HPDE6-E6E7 (cell line): ENCODE results near the gene ALLC.
"Not testable (repeated sequence)": the region's sequence is repeated elsewhere in the genome, so short reads cannot be mapped to it uniquely, and the experiment has no call there.

ENCODE experiments used
- DNase-seq: peaks from one replicate; pipeline ENCODE4 v3.0.0; 2011; ENCODE audit warnings: missing footprints; ENCODE audit errors: extremely low spot score

ALLC gene

GRCh38 chr2:3626118-3626811 is 31.7 kb upstream of the ALLC start:
- no peak for DNase-seq

DNA sequence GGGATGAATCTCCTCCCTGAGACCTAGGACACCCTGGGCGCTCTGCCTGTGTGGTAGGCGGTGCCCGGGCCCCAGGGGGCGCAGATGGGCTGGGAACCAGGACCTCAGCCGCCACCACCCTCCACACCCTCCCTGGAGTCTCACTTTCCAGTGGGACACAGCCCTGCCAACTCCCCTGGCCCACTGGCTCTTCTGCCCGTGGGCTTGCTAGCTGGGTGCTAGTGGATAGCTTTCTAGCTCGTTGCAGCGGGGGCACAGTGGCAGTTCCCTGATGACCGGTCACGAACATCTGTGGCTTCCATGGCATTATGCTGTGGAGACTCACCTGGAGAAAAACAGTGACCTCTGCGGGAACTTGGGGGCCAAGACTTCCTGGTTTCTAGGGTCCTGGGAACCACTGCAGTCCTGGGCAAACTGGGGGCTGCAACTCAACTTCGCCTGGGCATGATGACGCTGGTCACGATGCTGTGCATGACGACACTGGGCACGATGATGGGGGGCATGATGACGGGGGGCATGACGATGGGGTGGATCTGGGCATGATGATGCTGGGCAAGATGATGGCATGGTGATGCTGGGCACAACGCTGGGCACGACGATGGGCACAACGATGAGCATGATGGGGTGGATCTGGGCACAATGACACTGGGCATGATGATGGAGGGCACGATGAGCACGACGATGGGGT is 31.0 kb upstream of the ALLC start:
- no peak for DNase-seq

DNA sequence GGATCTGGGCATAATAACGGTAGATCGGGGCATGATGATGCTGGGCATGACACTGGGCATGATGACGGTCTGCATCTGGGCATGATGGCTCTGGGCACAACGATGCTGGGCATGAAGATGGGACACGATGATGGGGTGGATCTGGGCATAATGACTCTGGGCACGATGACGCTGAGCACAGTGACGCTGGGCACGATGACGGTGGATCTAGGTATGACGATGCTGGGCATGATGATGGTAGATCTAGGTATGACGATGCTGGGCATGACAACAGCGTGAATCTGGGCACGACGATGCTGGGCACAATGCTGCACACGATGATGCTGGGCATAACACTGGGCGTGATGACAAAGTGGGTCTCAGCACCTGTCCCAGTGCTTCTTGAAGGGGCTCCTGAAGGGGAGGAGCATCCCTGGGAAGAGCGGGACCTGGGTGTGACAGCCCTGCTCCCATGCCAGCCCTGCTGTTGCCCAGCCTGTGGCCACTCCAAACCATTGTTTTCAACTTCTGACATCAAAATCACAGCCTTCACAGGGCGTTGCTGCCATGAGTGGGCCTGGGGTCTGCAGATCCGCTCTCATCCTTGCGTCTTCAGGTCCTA is 30.4 kb upstream of the ALLC start:
- DNase-seq: no peak

- DNase-seq: no peak
Measured at GRCh38 chr2:3628241-3628679, 29.7 kb upstream of the ALLC start.

DNA sequence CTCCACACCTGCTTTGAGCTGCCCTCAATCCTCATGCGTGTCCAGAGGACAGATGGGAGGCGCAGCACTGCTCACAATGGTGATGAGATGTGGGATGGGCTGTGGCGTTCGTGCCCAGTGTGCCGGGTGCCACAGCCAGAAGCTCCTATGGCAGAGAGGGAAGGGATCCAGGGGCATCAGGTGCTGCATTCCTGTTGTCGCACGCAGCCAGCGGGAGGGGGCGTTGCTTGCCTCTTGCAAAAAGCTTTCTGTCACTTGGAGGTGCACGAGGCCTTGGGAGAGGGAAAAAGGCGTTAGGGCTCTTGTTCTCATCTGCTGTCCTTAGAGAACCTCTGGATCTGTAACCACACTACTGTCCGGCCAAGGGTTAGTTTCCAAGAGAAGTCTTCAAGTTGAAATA is 29.2 kb upstream of the ALLC start:
- DNase-seq: no peak

DNA sequence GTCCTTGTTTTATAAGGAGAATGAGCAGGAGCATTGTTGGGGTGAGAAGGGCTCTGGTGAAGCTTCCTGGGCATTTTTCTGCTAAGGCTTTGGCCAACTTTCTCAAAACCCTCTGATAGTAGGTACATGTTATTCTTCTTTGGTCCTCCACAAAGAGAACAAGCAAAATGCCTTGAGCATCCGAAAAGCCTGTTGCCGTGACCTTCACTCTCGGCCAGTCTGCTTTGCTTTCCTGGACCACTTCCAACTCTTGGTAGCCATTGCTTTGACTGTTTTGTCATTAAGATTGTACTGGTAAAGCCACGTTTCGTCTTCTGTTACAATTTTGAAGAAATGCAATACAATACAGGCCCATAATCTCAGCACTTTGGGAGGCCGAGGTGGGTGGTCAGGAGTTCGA is 27.4 kb upstream of the ALLC start:
- DNase-seq: no peak

DNA sequence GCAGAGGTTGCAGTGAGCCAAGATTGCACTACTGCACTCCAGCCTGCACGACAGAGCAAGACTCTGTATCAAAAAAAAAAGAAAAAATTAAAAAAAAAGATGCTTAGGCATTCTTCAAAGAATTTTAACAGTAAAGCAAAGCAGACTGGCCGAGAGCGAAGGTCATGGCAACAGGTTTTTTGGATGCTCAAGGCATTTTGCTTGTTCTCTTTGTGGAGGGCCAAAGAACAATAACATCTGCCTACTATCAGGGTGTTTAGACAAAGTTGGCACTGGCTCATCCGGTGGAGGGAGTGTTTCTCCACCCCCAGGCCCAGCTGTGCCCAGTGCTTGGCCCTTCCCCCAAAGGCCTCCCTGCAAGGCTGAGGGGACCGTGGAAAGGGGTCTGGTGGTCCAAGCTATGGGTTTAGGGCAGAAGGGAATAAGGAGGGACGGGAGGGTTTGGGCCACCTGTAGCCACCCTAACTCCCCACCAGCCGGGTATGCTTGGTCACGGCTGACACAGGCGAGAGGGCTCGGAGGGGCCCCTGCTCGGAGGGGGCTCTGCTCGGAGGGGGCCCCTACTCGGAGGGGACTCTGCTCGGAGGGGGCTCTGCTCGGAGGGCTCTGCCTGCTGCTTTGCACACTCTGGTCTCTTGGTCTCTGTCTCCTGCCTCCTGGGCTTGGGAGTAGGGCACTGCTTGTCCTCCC is 26.7 kb upstream of the ALLC start:
- DNase-seq: no peak

- no peak for DNase-seq
Measured at GRCh38 chr2:3631851-3632659, 25.9 kb upstream of the ALLC start.

DNA sequence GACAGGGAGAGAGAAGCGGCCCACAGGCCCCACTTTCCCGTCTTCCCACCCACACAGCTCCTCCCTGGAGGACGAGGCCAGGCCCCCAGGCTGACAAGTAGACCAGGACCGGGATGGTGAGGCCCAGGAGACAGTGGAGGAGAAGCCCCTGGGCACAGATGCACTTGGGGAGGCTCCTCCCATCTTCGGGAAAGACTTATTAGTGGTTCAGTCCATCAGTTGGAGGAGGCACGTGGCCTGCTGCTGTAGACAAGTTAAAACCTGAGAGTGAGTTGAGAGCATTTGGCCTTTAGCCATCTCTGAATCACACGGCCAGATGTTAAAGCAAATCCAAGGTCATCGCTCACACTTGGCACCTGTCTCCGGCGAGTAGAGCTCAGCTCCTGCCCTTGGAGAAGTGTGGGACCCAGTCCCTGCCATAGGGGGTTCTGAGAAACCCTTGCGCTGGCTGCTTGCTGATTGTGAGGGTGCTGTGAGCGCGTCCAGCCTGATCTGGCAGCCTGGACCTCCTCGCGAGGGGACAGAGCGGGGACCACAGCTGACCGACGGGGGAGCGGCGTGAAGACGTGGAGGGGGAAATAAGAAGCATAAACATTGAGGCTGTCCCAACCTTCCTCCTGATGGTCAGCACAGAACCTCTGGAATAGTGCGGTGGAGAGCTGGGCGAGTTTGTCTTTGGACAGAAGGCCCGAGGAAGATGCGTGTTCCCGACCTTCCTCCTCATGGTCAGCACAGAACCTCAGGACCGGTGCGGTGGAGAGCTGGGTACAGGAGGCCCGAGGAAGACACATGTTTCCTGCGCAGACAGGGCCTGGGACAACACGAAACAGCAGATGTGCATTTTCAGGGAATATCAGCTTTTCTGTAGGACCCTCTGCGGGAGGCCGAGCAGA is 24.7 kb upstream of the ALLC start:
- DNase-seq: peak; percentile 78

- DNase-seq: no peak
Measured at GRCh38 chr2:3633982-3634595, 23.9 kb upstream of the ALLC start.

DNA sequence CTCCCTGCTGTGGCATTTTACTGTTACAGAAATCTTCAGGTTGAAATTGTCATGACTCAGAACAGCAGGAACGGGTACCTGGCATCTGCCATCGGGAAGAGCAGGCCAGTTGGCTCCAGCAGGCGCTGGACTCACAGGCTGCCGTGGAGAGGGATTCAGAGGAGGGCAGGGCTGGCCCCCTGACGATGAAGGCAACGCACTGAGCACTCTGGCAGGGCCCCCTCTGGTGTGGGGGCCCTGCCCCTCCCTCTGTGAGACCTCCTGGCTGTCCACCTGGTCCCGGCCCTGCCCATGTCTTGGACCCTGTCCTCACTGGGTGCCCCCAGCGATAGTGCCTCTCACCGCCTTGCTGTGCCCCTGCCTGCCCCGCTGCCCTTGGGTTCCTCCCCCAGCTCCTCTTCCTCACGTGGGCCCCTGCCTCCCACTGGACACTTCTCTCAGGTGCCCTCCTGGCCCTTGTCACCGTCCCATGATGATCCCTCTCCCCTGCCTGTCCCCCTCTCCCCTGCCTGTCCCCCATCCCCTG is 23.3 kb upstream of the ALLC start:
- no peak for DNase-seq

GRCh38 chr2:3635171-3635974 is 22.6 kb upstream of the ALLC start:
- no peak for DNase-seq

DNA sequence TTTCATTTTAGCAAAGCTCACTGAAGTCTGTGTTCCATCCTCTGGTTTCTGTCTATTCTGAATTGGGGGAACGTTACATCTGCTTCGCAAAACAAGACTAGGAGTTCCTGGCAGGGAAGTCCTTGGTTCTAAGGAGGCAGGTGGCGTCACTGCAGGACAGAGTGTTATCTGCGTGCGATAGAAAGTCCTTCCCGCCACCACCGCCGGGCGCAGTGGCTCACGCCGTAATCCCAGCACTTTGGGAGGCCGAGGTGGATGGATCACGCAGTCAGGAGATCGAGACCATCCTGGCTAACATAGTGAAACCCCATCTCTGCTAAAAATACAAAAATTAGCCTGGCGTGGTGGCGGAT is 22.0 kb upstream of the ALLC start:
- not testable (repeated sequence) for DNase-seq

DNA sequence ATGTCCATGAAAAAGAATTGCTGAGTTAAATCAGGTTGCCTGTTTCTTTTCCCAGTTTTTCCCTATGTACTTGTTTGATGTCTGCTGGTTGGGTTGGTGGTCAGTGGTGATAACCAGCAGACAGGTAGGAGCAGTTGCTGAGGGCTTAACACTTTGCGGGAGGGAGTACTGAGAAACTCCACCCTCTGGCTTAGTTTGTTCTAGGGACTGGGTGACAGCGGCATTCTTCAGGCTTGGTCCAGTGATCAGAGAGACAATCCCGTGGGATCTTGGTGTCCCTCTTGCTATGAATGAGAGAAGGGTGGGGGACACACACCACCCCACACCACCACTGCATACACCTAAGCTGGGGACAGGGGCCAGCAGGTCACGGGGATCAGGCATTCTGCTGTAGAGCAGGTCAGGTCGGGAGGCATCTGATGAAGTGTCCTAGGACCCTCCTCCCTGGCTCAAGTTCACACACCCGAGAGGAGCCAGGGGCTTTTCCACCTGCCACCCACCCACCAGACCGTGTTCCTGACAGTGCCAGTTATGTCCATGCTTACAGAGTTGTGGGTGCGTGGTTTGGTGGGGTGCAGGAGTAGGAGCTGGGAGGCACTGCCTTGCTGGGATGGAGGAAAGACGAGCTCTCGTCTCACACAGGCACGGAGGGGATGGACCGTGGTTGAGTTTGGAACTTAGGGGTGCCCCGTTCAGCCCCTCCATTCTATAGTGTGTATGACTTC is 21.3 kb upstream of the ALLC start:
- DNase-seq: no peak

DNA sequence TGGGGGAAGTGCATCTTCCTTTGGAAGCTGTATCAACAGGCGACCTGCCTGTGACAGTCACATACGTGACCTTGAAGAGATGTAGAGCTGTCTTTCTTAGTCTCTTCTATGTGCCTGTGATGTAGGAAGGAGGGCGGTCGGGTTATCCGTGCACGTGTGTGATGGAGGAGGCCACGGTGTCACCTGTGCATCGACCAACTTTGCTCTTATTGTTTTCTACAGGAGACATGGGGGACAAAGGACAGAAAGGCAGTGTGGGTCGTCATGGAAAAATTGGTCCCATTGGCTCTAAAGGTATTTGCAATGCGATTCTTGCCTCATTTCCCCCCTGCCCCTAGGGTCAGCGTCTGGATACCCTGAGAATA is 20.7 kb upstream of the ALLC start:
- no peak for DNase-seq

GRCh38 chr2:3637692-3638455 is 20.1 kb upstream of the ALLC start:
- DNase-seq: no peak

GRCh38 chr2:3638456-3638810 is 19.6 kb upstream of the ALLC start:
- no peak for DNase-seq
